Cardiac fibroblast (primary cell): Measurements from ENCODE around the gene ARSB.

ENCODE experiments used
- DNase-seq, 2 donors: peaks; one replicate each; pipeline versions ENCODE4 v3.0.0 to v3.0.0-alpha.2; 2010; ENCODE audit warnings: low read depth in 2 of 2
- H3K4me3 ChIP-seq, 2 donors: replicated peaks in 1 of 2; 1 replicate in 1 of 2; 2 replicates in 1 of 2; pipeline ENCODE4 v1.5.1; 2011; ENCODE audit warnings: low read depth in 2 of 2, low read length in 2 of 2, mild to moderate bottlenecking in 2 of 2, moderate library complexity in 1 of 2
- TF ChIP-seq, protein P1 (sequence below): IDR thresholded peaks from one replicate; pipeline ENCODE4 v1.5.1; 2011; ENCODE audit warnings: low read depth, mild to moderate bottlenecking, low read length, inconsistent platforms

ARSB gene

DNA sequence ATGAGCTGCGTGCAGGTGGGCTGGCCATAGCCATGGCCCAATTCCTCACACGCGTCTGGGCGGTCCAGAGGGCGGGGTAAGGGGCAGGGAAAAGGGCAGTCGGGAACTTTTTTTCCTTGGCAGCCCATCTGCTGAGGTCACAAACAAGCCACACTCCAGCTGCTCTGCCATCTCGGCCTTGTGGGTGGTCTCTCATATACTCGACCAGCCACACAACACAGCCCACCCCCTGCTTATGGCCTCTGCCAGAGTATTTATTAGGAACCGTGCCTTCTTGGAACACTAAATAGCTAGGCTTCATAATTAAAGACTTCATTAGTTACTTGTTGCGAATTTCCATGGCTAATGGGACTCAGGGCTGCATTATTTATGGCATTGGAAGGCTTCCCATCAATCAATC, 238.1 kb downstream of the ARSB start:
- DNase-seq = no peak
- TF ChIP-seq, protein P1, sequence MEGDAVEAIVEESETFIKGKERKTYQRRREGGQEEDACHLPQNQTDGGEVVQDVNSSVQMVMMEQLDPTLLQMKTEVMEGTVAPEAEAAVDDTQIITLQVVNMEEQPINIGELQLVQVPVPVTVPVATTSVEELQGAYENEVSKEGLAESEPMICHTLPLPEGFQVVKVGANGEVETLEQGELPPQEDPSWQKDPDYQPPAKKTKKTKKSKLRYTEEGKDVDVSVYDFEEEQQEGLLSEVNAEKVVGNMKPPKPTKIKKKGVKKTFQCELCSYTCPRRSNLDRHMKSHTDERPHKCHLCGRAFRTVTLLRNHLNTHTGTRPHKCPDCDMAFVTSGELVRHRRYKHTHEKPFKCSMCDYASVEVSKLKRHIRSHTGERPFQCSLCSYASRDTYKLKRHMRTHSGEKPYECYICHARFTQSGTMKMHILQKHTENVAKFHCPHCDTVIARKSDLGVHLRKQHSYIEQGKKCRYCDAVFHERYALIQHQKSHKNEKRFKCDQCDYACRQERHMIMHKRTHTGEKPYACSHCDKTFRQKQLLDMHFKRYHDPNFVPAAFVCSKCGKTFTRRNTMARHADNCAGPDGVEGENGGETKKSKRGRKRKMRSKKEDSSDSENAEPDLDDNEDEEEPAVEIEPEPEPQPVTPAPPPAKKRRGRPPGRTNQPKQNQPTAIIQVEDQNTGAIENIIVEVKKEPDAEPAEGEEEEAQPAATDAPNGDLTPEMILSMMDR = no peak
- H3K4me3 ChIP-seq = no peak overlapping the region

DNA sequence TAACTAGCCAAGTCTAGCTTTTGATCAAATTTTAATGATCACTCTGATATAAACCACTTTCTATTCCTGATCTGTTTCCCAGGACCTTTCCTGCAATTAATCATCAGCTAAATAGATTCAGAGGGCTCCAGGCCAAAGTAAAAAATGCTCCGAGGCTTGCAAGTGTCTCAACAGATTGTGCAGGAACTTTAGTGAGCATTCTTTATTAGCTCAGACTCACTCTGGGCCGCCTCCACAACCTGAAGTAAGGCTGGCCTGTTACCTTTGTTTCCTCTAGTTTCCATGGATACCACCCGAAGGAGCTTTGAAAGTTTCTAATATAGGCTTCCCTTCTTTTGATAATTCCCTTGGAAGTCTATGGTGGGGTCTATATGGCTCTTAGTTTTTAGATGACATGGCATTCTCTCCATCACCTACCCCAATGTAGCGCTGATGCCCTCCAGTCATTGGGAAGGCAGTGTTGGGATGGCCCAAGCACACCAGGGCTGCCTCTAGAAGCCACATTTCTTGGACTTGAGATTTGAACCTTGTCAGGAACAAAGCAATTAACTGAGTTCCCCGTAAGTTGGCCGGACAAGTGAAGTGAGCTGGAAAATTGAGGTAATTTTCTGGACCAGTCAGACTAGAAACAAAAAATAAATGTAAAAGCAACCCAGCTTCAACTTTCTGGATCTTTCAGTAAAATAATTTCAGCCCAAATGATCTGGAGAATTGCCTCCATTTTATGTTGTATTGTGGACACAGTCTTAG, 238.9 kb downstream of the ARSB start:
- TF ChIP-seq, protein P1 = no peak
- DNase-seq = no peak
- no peak overlapping the region for H3K4me3 ChIP-seq

DNA sequence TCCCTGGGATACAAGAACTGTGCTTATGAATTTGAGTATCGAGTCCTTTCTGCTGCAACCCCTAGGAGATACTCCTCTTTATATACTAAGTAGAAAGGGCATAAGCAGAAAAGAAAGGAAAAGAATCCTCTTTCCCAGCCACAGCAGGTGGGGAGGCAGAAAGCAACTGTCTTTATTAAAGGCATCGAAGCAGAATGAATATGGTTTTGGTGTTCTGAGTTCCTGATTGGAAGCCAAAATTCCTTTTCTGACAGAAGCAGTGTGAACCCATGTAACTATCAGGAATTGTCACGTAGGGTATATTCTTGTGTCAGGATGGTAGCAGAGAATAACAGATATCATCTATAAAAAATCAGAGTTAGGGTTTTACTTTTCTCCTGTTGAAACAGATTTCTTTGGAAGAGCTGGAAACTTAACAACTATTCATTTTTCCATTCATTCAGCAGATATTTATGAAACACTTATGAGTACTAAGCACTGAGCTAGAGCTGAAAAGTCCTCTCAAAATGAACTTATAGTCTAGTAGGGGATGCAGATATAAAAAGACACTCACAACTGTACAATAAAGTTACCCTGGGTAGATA, 240.1 kb downstream of the ARSB start:
- no peak overlapping the region for H3K4me3 ChIP-seq
- DNase-seq = no peak
- TF ChIP-seq, protein P1 = no peak

DNA sequence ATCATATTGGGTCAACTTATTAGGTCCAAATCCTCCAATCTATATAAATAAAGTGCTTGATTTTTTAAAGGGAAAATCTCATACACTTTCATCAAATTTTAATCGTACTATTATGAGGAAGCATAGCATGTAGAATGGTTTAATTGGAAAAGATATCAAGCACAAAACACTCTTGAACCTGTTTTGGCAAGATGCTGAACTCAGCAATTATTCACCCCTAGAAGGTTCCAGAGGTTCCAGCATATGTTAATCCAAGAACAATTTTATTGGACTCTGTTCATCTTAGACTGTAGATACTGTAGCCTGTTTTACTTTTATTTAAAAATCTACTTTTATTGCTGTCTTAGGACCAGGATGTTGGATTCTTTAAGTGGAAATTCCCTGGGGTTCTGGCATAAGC, 244.1 kb downstream of the ARSB start:
- DNase-seq = no peak
- H3K4me3 ChIP-seq = no peak overlapping the region
- TF ChIP-seq, protein P1 = no peak

DNA sequence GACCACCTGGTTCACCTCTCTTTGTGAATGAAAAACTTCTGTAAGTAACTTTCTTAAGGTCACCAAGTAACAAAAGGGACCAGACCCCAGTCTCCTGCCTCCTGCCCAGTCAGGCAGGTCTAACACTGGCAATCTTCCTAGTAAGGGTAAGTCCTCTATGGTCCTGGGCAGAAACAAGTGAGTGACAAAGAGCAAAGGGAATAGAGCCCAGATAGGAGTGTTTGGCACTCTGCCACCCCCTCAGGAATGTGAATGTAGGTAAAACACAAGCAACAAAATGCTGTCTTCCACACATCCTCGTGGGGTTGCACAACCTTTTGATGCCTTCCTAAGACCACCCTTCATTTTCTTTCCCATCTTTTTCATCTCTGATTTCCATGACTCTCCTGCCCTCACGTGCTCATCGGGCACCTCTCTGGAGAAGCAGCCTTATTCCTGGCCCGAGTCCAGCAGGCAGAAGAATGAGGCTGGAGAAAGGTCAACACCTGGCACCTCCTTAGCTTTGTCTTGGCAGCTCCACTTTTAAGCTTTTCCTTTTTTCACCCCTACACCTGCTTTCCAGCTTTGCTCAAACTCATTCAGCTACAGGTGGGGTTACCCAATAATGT, 246.3 kb downstream of the ARSB start:
- TF ChIP-seq, protein P1 = no peak
- H3K4me3 ChIP-seq = no peak overlapping the region
- DNase-seq = no peak

- TF ChIP-seq, protein P1 = no peak
- DNase-seq = no peak
- no peak overlapping the region for H3K4me3 ChIP-seq
Observed at GRCh38 chr5:78738104-78738503, 247.0 kb downstream of the ARSB start.
